Epithelial cell of prostate (primary cell): ENCODE data around the gene ICOS.
"Not testable (repeated sequence)": the region's sequence is repeated elsewhere in the genome, so short reads cannot be mapped to it uniquely, and the experiment has no call there.

Experiments
- DNase-seq: peaks from one replicate; pipeline ENCODE4 v3.0.0-alpha.2; 2011; ENCODE audit warnings: low read depth, low spot score
- H3K27ac ChIP-seq: fragments of 450-650 bp; 2 replicates; pipeline ENCODE4 v1.5.1; 2017; ENCODE audit warnings: mild to moderate bottlenecking

Gene ICOS

DNA sequence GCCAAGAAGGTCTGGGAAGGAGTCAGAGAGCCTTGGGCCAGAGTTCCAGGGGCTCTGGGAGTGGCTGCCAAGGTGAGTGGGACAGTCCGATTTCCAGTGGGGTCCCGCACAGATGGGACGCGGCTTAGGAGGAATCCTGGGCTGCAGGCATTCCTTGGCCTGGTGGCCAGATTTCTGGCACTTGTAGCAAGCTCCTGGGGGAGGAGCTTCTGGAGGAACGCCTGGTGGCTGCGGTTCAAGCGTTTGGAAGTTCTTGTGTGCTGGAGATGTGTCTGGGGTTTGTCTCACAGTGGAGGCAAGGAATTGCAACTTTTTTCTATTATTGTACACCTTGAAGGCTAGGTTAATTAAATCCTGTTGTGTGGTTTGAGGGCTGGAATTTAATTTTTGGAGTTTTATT lies 28.6 kb downstream of the ICOS start:
- H3K27ac ChIP-seq, DNase-seq: not testable (repeated sequence)

DNA sequence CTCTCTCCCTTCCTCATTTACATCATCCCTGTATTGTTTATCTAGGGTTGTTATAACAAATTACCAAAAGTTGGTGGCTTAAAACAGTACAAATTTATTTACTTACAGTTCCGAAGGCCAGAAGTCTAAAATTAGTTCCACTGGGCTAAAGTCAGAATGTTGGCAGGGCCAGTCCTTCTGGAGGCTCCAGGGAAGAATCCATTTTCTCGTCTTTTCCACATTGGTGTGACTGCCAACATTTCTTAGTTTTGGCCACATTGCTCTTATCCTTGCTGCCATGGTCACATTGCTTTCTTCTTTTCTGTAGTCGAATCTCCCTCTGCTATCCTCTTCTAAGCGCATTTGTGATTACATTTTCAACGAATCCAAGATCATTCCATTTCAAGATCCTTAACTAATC lies 34.7 kb downstream of the ICOS start:
- DNase-seq: no peak
- H3K27ac ChIP-seq: no peak overlapping the region

DNA sequence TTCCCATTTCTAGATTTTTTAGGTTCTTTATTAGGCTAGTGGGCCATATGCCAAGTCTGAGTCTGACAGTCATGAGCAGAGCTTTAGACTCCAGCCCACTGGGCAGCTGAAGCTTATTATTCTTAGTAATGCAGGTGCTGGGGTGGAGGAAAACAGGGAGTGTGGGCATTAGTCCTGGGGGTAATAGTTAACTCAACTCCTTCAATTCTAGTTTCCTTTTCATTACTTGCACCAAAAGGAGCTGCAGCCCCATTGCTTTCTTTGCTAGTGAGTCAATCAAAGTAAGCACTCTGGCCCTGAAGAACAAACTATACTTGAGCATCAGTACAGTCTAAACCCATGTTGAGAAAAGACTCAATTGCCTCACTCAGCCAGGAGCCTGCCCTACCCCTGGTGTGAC lies 35.5 kb downstream of the ICOS start:
- no peak overlapping the region for H3K27ac ChIP-seq
- DNase-seq: no peak

DNA sequence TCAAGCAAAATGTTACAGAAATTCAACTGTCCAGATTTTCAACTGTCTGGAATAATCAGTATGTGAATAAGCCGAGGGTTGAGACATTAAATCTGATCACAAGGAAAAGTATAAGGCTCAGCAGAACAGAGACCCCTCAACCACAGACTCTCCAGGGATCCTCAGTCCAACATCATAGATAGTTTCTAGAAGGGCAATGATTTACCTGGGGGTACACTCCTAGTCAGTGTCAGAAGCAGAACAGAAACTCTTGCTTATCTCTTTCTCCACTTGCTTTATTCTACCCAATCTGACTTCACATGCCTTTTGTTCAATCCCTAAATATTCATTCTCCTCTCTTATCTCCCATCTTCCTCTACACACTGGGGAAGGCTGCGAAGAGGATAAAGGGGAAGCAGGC lies 36.4 kb downstream of the ICOS start:
- H3K27ac ChIP-seq: no peak overlapping the region
- DNase-seq: no peak

DNA sequence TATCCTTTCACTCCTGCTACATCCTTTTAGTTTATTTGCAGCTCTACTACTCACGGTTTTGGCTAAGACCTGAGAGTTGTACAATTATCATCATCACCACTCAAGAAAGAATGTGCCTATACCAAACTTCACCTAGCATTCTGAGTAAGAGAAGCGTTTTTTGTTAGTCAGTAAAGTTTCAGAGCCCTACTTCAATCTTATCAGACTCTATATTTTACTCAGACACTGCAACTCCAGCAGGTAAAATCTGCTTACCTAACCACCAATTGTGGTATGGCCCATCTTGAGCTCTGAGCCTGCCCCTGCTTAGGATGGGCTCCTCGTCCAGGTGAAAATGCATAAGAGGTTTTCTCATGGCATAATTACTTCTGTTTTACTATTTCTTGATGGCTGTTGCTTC lies 37.1 kb downstream of the ICOS start:
- DNase-seq: no peak
- no peak overlapping the region for H3K27ac ChIP-seq

DNA sequence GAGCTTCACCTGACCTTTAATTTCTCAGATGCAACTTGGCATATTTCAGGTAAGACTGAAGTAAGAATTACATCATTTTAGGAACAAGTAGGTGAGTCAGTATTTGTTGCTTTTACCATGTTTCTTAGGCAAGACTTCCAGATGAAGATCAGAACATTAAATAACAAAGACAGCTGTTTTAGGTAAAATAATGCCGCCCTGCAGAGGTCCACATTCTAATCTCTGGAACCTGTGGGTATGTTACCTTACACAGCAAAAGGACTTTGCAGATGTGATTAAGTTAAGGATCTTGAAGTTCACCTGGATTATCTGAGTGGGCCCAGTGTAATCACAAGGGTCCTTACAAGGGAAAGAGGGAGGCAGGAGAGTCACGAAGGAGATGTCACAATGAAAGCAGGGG lies 39.3 kb downstream of the ICOS start:
- DNase-seq: no peak
- H3K27ac ChIP-seq: no peak overlapping the region

DNA sequence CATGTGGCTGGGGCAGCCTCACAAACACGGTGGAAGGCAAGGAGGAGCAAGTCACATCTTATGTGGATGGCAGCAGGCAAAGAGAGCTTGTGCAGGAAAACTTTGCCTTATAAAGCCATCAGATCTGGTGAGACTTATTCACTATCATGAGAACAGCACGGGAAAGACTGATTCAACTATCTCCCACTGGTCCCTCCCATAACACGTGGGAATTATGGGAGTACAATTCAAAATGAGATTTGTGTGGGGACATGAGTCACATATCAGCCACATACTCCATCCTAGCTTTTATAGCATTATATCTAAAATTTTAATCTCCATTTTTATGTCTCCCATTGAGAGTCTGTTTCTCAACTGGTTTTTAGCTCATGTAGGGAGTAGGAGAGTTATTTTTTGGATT lies 45.7 kb downstream of the ICOS start:
- no peak for DNase-seq
- H3K27ac ChIP-seq: no peak overlapping the region

DNA sequence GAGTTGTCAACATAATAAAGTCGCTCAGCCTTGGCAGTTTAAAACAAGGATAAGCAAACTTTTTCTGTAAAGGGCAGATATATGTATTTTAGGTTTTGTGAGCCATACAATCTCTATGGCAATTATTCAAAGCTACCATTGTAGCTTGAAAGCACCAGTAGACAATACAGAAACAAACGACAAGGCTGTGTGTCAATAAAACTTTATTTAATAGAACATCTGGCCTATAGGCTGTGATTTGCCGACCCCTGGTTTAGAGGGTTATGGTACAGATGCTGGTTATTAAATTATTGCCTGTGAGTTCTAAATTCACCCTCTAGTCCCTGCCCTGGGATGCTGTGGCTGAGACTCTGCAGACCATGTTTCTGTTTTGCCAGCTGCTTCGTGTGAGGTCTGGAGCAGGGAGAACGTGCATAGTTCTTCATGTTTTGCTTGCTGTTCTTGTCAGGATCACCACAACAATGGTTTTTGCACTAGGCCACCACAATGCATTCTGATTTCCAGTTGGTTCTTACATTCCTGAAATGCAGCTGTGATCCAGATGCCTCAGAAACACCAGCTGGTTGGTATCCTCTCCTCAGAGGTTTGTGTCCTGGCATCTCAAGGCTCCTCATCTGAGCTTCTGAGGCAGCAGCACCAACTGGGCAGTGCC lies 46.6 kb downstream of the ICOS start:
- no peak for DNase-seq
- no peak overlapping the region for H3K27ac ChIP-seq

DNA sequence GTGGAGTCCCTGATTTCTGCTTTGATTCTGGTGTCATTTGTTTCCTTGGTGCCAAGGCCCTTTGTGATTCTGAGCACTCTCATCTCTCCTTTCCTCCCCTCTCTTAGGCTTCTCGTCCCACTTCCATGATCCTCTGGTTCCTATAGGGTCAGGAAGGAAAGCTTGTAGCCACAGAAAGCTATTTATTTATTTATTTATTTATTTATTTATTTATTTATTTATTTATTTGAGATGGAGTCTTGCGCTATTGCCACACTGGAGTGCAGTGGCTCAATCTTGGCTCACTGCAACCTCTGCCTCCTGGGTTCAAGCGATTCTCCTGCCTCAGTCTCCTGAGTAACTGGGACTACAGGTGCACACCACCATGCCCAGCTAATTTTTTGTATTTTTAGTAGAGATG lies 49.4 kb downstream of the ICOS start:
- DNase-seq, H3K27ac ChIP-seq: not testable (repeated sequence)

DNA sequence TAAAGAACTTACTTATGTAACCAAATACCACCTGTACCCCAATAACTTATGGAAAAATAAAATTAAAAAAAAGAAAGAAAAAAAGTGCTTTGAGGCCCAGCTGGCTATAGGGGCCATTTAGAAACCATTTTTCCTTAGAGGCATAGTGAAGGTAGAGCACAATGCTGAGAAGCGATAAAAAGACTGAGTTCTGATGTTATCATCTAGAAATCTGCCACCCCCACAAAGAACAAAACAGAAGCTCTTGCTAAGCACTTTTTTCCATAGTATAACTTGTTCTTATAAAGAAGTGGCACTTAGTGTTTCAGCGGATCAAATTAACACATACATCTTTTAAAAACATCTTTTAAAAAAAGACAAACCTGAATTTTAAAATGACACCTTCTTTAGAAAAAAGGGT lies 51.4 kb downstream of the ICOS start:
- H3K27ac ChIP-seq: no peak overlapping the region
- DNase-seq: no peak

DNA sequence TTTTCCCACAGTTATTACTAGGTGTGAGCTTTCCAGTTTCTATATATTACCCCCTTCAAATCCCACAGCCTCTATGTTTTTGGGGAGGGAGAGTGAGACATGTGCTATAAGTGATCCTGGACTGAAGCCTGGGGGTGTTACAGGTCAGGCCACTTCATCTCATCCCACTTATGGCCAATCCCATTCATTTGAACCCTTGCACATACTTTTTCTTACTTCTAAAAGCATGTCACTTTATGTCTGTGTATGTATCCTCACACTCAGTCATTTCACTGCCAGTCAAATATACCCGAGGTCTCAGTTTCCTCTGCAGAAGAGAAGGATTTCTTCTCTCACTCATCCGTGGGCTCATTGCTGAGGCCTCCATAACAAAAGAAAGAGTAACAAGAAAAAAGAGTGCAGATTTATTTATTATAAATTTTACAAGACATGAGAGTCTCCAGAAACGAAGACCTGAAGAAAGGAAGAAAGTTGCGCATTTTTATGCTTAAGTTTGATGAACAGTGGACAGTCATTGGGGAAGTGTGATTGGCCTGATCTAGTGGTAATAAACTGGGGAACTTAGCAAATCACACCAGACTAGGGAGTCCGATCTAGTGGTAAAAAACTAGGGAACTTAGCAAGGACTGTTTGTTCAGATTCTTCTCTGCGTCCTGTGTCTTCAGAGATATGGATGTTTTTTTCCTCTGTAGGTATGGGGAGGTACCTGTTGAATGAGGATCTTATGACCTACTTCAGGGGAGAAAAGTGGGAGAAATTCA lies 52.1 kb downstream of the ICOS start:
- no peak overlapping the region for H3K27ac ChIP-seq

DNA sequence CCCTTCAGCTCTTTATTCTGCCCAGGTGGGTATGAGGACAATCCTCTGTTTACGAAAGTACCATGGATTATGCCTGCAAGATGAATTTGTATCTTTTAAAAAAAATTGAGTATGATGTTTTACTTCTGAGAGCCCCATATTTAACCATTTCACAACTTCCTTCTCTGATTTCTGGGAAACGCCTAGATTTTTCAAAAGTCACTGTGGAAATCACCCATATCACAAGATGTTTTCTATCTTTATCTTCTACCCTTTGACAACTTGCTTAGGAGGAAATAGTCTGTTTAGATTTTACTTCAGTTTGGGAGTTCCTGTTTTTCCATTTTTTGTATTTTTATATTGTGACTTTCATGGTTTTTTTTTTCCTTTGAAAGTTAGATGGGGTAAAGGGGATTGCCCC lies 53.0 kb downstream of the ICOS start:
- no peak for DNase-seq
- no peak overlapping the region for H3K27ac ChIP-seq

More for the DNA sequence above, 52.1 kb downstream of the ICOS start:
- no peak for DNase-seq

DNA sequence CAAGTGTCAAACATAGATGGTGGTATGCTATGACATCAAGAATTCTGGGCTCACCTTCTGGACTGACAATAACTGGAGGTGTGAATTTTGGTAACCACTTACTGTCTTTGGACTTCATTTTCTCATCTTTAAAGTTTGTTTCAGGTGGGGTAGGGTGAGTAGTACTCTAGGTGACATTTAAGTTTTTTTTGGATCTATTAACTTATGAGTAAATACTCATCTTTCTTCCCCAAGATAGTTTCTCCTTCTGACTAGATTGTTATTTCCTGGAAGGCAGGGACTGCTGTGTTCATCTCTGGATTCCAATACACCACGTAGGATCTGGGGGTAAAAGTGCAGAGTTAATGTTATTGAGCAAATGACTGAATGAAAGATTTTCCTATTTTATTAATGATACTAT lies 55.9 kb downstream of the ICOS start:
- H3K27ac ChIP-seq: no peak overlapping the region
- no peak for DNase-seq

DNA sequence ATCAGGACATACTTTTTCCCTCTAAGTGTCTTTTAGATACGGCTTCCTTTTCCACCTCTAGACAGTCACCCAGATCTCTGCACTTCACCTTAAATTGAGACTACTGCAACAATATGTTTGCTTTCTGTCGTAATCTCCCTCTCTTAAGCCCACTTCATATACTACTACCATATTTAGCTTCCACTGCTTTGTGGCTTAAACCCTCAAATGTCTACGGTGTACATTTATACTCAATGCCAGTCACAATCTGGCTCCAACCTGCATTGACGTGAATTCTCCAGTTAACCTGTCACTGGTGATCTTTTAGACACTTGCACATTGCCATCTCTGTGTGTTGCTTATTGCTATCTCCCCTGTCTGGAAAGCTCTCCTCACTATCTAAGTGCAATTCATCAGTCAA lies 56.4 kb downstream of the ICOS start:
- no peak overlapping the region for H3K27ac ChIP-seq
- DNase-seq: no peak

DNA sequence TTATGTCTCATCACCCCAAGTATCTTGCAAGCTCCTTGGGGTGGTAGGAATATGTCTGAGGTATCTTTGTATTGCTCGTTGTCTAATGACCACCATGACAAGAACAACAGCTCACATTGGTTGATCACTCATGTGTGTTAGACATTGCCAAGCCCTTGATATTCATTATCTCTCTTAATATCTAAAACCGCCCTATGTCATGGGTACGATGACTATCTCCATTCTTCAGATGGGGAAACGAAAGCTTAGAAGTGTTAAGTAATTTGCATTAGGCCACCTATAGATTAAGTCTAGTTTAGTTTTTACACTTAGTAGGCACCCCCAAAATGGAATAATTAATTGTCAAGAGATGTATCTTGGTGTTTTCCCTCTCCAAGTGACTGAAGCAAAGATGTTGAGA lies 57.0 kb downstream of the ICOS start:
- DNase-seq: no peak
- H3K27ac ChIP-seq: no peak overlapping the region

DNA sequence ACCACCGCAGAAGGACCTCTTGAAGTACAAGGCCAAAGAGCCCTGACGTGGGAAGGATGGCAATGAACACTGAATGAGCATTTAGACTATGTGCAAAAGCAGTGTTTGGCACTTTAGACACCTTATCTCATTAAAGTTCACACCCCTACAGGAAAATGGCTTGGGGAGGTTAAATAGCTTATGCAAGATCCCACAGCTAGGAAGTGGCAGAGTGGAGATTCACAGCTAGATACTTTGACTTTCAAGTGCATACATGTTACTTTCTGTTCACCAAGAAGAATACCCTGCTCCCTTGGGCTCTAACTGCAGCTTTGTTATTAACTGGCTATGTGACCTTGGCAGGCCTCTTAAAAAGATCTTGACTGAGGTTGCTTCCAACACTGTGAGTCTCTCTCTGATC lies 58.2 kb downstream of the ICOS start:
- no peak for DNase-seq
- H3K27ac ChIP-seq: no peak overlapping the region

DNA sequence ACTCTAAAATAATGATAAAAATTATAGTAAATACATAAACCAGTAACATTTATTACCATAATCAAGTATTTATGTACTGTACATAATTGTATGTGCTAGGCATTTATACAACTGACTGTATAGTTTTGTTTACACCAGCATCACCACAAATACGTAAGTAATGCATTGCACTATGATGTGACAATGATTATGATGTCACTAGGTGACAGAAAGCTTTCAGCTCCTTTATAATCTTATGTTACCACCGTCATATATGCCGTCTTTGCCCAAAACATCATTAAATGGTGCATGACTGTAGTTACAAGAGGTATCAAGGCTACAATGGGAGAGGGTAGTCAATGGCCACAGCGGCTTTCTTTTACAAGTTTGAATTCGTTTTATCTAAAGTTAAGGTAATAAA lies 60.1 kb downstream of the ICOS start:
- no peak for DNase-seq
- no peak overlapping the region for H3K27ac ChIP-seq

DNA sequence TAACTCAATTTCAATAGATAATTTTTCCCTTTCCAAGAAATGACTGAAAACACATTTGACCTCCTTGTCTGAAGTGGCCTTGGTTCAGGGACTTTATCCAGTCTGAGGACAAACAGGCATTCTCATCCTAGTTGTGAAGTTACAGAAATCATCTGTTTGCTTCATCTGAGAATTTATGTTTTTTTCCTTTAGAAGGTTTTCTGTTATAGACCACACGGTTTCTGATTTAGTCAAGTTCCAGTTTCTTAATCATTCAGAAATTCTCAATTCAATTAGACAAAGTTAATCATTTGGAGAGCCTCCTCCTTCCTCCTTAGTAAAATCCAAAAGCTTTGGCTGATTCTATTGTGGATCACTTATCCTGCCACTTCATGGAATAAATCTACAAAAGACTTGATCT lies 60.9 kb downstream of the ICOS start:
- no peak overlapping the region for H3K27ac ChIP-seq
- no peak for DNase-seq

DNA sequence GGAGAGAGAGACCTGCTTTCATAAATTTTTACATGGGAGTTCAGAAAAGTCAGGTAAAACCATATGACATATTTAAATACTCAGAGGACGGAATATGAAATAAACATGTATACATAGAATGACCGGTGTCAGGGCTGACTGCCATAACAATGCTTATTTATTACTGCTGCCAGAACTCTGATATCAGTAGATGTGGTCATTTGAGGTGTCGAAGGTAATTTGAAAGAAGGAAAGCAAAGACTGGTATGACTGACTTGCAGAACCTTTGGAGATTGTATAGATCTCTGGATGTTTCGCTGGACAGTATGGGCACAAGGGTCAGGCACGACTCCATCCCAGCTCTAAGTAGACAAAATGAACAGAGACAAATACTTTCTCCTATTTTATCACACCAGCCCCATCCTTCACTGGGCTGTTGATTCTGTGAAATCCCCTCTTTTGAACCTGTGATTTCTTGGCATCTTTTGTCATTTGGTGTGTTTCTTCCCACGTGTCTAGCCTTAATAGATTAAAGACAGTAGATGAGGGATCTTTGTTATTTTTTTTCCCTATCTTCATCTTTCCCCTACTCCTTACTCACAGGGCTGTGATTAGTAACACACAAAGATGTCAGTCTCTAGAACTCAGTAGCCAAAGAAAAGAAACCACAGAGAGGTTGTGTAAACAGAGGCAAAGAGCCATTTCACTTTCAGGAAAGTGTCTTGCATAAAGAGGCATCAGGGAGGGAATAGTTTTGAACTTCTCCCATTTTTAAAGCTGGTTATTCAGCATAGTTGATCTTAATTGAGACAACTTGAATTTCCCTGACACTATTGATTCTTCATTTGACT lies 61.6 kb downstream of the ICOS start:
- no peak for DNase-seq
- H3K27ac ChIP-seq: no peak overlapping the region

DNA sequence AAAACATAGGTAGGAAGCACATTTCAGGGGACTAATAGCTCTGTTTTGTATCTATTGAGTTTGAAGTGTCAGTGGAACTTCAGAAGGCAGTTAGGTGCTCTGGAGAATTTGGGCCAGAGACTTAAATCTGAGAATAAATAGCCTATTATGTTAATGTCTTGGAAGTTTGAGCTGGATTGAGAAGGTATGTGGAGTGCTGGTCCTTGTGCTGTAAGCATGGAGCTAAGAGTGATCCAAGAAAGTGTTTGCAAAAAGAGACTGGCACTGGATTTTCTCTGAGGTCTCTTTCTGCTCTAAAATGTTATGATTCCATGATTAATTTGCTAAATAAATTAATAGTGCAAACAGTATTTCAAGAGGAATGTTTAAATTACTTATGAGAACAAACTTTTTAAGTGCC lies 63.3 kb downstream of the ICOS start:
- no peak overlapping the region for H3K27ac ChIP-seq
- no peak for DNase-seq

DNA sequence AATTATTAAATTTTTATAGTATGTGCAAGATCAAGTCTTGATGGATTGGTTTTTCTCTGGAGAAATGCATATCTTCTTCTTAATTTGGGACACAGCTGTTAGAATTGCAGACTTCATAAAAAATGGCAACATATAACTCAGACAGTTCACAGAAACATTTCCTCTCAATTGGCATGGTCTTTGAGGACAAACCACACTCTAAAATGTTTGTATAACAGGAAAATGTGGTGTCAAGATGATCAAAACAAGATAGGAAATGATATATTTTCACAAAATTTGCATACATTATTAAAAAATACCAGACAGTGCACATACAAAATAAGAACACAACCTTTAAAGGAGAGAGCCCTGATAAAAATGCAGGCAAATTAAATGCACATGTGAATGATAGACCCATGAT lies 63.9 kb downstream of the ICOS start:
- no peak overlapping the region for H3K27ac ChIP-seq
- DNase-seq: no peak
